CD4-positive, alpha-beta T cell treated with Interleukin-17A for 4 hours (primary cell): ENCODE results near the gene ZNF738.
"Not testable (repeated sequence)": the region's sequence is repeated elsewhere in the genome, so short reads cannot be mapped to it uniquely, and the experiment has no call there.

Source experiments
- DNase-seq: peaks from one replicate; pipeline ENCODE4 v3.0.0-alpha.2; 2020; ENCODE audit warnings: mixed read lengths

Gene ZNF738

DNA sequence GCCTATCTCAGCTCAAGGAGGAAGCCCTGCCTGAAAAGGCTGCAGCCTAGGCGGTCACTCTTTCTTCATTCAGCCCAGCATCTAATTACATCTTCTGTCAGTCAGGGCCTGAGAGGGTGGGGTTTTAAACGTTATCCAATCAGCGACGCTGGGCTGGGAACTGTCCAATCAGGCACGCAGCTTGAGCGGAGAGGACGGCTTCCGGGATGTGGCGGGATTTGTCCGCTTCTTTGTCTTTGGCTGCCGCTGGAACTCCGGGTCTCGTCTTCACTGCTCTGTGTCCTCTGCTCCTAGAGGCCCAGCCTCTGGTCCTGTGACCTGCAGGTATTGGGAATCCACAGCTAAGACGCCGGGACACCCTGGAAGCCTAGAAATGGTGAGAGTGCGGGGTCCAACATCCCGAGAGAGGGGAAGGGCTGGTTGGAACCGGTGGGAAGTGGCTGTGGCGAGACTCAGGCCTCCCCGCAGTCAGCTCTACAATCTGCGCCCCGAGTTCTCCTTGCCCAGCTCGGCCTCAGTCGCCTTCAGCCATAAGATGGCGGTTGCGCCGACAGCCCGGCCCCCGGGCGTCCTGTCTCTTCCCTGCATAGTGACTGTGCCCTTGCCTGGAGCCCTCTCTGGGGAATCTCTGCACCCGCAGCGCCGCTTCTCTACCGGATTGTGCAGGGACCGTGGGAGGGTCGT is at the start of gene ZNF738:
TSS of gene ZNF738 (plus strand) at position 233 of the 684 bp plus-strand sequence. CDS start at position 374, 141 bp downstream.
- peak; percentile 83 for DNase-seq

- not testable (repeated sequence) for DNase-seq
Measured at GRCh38 chr19:21312807-21313206, 46.0 kb upstream of the ZNF738 start.

GRCh38 chr19:21314676-21315075 is 44.1 kb upstream of the ZNF738 start:
- no peak for DNase-seq

- DNase-seq, result no peak
Measured at GRCh38 chr19:21317821-21318220, 41.0 kb upstream of the ZNF738 start.

DNA sequence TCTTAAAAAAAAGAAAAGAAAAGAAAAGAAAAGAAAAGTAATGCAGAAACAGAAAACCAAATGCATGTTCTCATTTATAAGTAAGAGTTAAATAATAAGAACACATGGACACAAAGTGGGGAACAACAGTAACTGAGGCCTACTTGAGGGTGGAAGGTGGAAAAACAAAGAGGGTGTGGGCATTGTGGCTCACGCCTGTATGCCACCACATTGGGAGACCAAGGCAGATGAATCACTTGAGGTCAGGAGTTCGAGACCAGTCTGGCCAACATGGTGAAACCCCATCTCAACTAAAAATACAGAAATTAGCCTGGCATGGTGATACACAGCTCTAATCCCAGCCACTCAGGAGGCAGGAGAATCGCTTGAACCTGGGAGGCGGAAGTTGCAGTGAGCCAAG is 37.7 kb upstream of the ZNF738 start:
- no peak for DNase-seq

DNA sequence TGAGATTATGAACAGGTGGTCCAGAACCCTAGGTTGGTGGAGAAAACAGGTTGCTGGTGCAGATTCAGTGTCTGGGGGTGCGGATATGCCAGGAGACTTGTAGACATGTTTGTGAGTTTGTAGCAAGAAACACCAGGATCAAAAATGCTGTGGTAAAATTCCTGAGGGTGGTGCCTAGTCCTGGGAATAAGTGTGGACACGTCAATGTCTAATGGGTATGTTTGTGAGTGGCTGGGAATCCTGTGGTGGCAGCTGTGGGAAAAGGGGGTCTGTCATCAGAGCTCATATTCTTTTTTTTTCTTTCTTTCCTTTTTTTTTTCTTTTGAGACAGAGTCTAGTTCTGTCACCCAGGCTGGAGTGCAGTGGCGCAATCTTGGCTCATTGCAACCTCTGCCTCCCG is 36.8 kb upstream of the ZNF738 start:
- DNase-seq, result no peak

GRCh38 chr19:21322528-21322927 is 36.3 kb upstream of the ZNF738 start:
- no peak for DNase-seq

DNA sequence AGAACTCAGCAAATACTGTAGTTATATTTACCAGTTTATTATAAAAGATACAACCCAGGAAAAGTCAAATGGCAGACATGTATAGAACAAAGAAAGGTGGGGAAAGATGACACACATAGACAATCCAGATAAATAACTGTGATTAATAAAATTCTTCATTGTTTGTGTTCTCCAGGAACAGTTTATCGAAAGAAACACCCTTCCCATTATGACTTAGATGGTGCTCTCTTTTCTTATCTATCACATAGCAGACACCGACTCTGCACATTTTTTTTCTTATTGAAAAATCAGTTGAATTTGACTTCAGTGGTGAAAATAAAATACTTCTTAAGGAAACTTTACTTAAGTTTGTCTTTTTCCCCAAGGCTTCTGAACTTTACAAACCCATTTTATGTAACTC is 35.8 kb upstream of the ZNF738 start:
- DNase-seq, result no peak

- DNase-seq, result no peak
Measured at GRCh38 chr19:21326169-21326568, 32.6 kb upstream of the ZNF738 start.

- DNase-seq, result peak; percentile 12
Measured at GRCh38 chr19:21328406-21328805, 30.4 kb upstream of the ZNF738 start.

GRCh38 chr19:21328885-21329605 is 29.8 kb upstream of the ZNF738 start, which contains the start of gene ZNF708:
TSS of gene ZNF708 (minus strand) at chr19:21329410. CDS start at chr19:21329212, 198 bp downstream.
- DNase-seq, result peak; percentile 80

GRCh38 chr19:21335721-21336120 is 23.1 kb upstream of the ZNF738 start:
- DNase-seq, result no peak

DNA sequence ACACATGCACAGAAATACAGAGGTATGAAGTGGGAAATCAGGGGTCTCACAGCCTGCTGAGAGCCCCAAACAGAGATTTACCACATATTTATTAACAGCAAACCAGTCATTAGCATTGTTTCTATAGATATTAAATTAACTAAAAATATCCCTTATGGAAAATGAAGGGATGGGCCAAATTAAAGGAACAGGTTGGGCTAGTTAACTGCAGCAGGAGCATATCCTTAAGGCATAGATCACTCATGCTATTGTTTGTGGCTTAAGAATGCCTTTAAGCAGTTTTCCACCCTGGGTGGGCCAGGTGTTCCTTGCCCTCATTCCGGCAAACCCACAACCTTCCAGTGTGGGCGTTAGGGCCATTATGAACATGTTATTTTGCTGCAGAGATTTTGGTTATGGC is 14.0 kb upstream of the ZNF738 start:
- not testable (repeated sequence) for DNase-seq

- DNase-seq, result no peak
Measured at GRCh38 chr19:21352830-21353229, 6.0 kb upstream of the ZNF738 start.

GRCh38 chr19:21362291-21362690 is 3.5 kb downstream of the ZNF738 start:
- no peak for DNase-seq

GRCh38 chr19:21383980-21384582 is 25.3 kb downstream of the ZNF738 start:
- no peak for DNase-seq

DNA sequence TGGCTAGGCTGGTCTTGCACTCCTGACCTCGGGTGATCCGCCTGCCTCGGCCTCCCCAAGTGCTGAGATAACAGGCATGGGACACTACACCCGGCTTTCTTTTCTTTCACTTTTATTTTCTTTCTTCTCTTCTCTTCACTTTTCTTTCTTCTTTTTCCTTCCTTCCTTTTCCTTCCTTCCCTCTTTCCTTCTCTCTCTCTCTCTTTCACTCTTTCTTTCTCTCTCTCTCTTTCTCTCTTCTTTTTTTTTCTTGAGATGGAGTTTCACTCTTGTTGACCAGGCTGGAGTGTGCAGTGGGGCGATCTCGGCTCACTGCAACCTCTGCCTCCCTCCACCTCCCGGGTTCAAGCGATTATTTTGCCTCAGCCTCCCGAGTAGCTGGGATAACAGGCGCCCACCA is 37.3 kb downstream of the ZNF738 start:
- no peak for DNase-seq

DNA sequence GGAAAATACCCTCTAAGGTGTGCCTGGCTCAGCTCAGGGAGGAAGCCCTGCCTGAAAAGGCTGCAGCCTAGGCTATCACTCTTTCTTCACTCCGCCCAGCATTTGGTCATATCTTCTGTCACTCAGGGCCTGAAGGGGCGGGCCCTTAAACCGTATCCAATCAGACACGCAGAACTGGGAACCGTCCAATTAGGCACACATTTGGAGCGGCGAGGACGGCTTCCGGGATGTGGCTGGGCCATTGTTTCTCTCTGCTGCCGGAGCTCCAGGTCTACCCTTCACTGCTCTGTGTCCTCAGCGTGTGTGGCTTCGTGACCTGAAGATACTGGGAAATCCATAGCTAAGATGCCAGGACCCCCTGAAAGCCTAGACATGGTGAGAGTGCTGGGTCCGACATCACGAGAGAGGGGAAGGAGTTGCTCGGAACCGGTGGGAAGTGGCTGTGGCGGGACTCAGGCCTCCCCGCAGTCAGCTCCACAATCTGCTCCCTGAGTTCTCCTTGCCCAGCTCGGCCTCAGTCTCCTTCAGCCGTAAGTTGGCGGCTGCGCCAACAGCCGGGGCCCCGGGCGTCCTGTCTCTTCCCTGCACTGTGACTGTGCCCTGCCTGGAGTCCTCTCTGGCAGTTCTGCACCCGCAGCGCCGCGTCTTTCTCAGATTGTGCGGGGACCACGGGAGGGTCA is 38.2 kb downstream of the ZNF738 start, which contains the start of gene ZNF493:
TSS of gene ZNF493 (plus strand) at position 241 of the 680 bp plus-strand sequence. CDS start at position 346, 105 bp downstream.
- peak; percentile 91 for DNase-seq

- no peak for DNase-seq
Measured at GRCh38 chr19:21398851-21399250, 40.1 kb downstream of the ZNF738 start.

GRCh38 chr19:21402303-21402985 is 43.6 kb downstream of the ZNF738 start:
- no peak for DNase-seq

DNA sequence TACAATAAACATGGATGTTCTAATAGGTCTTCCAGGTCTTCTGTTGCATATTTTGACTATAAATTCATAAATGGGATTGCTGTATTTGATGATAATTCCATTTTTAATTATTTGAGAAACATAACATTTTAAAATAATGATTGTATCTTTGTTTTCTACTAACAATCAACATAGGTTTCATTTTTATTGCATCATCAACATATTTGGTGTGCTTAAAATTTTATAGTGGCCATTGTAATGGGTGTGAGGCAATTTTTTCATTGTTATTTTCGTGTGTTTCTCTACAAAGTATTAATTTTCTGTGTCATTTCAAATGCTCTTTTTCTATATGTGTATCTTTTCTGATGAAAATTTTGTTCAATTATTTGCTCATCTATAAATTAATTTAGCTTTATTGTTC is 51.4 kb downstream of the ZNF738 start:
- DNase-seq, result no peak

GRCh38 chr19:21422244-21422643 is 63.4 kb downstream of the ZNF738 start:
- no peak for DNase-seq
